ENCODE results near the gene KCNMB4.

The KCNMB4 gene

GRCh38 chr12:70448371-70448770 is 82.3 kb downstream of the KCNMB4 start:
- no peak for DNase-seq

DNA sequence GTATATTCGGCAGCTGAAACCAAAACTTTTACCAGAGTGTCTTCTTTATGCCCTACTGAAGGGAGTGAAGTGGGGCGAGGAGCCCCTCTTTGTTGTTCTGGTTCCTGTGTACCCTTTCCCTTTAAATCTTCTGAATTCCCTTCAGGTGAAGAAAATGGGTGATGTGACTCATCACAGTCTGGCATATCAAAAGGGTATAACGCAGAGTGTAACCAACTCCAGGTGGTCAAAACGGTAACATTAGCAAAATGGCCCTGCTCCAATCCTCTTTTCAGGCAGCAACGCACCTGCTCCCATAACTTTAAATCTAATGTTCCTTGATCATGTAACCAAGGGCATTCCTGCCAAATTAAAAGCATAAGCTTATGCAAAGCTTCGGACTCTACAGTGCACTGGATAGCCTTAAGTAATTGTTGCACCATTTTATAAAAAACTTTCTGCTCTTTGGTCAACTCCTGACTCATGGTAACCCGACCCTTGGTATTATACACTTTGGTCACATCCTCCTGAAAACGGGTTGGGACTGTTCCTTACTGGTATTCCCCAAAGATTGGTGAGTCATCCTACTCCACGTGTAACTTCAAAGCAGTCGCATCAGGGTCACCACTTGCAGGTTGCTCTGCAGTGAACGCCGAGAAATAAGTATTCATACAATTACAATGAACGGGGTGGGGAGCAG is 83.1 kb downstream of the KCNMB4 start:
- DNase-seq = no peak

DNA sequence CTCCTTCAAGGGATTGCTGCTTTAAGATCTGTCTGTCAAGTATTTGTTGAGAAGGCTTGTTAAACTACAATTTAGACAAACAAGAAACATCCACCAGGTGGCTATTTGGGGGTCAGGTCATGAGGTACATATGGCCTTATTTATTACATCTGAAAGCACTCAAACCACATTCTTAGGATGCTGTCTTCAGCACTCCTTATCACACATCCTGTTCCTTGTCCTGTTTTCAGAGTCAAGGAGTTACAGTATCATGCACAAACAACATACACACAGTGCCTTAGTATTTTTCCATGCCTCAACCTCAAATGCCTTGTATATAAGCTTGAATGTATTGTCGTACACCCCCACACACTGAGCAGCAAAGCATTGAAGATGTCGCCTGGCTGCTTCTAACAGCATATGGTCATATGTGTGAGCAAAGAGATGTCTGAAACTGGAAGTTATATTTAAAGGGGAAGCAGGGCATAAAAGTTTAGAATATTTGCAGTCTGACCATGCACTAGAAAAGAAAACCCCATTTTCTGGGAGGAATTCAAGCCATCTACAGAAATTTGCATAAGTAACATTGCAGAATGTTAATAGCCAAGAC is 83.8 kb downstream of the KCNMB4 start:
- DNase-seq = no peak

DNA sequence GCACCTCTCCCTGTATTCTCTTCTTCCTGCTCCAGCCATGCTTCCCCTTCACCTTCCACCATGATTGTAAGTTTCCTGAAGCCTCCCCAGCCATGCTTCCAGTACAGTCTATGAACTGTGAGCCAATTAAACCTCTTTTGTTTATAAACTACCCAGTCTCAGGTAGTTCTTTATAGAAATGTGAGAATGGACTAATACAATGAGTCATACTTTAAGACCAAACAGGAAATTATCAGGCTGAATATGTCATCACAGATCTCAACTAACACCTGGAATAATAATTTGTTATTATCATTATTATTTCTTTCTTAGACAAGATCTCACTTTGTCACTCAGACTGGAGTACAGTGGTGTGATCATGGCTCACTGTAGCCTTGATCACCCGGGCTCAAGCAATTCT is 85.4 kb downstream of the KCNMB4 start:
- DNase-seq = no peak

DNA sequence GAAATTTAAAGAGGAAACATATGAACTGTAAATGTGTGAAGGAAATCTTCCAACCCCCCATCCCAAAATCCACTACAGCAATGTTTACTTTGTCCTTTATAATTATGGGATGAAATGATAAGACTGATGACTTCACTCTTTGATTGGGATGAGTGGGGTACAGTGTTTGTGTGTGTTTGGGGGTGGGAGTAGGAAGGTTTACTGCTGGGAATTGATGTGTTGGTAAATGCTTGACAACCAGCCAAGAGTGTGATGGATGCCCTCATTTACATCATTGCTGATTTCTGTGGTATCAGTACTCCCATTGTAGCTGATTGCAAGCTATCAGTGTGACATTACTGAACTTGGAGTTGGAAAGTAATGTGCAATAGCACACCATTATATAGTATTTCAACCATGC is 90.9 kb downstream of the KCNMB4 start:
- no peak for DNase-seq

- no peak for DNase-seq
These were observed 93.7 kb downstream of the KCNMB4 start for GRCh38 chr12:70459786-70460185.

DNA sequence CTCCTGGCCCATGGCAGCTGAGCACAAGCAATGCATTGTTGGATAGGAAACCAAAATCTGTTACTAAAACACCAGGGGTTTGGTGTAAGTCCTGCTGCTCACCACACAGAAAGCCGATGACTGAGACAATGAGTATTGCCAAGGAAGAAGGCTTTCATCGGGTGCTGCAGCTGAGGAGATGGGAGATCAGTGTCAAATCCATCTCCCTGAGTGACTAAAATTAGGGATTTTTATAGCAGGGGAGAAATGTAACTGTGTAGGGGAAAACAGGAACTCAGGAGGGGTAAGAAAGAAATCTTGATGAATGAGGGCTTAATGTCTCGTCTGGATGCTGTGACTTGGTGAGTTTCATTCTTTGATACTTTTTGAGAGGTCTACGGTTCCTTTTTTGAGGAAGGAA is 97.9 kb downstream of the KCNMB4 start:
- DNase-seq = no peak

DNA sequence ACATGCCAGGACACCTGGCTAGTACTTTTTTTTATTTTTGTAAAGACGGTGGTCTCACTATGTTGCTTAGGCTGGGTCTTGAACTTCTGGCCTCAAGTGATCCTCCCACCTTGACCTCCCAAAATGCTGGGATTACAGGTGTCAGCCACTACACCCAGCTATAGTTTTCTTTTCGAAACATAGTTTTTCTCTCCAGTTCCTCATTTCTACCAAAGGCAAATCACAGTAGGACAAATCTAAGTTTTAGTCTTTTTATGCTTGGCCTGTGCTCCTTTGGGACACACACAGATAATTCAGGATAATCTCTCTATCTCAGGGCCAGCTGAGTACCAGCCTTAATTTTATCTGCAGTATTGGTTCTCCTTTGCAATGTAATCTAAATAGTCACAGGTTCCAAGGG is 100.7 kb downstream of the KCNMB4 start:
- no peak for DNase-seq

DNA sequence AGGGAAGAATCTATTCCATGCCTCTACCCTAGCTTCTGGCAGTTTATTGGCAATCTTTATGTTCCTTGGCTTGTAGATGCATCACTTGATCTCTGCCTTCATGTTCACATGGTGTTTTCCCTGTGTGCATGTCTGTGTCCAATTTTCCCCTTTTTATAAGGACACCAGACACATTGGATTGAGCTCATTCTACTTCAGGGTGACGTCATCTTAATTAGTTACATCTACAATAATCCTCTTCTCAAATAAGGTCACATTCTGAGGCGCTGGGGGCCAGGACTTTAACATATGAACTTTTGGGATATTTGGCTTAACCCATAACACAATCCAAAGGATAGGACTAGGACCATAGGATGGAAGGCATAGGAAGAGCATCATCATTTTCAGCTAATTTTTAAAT is 101.4 kb downstream of the KCNMB4 start:
- no peak for DNase-seq

GRCh38 chr12:70467918-70468733 is 102.0 kb downstream of the KCNMB4 start:
- no peak for DNase-seq

DNA sequence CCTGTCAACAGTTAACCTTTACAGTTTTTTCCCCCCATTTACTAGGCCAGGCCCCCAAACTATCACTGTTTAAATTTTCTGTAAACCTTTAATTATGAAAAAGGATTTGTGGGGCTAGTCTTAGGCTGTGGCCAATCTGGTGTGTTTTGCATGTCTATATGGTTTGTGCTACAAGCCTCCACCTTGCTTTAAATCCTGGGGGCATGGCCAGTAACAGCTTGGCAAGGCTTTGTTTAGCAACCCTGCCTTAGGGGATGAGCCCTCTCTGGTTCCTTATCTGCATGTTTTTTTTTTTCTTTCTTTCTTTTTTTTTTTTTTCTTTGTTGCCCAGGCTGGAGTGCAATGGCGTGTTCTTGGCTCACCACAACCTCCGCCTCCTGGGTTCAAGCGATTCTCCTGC is 102.7 kb downstream of the KCNMB4 start:
- no peak for DNase-seq

GRCh38 chr12:70469221-70469820 is 103.2 kb downstream of the KCNMB4 start:
- DNase-seq = no peak

DNA sequence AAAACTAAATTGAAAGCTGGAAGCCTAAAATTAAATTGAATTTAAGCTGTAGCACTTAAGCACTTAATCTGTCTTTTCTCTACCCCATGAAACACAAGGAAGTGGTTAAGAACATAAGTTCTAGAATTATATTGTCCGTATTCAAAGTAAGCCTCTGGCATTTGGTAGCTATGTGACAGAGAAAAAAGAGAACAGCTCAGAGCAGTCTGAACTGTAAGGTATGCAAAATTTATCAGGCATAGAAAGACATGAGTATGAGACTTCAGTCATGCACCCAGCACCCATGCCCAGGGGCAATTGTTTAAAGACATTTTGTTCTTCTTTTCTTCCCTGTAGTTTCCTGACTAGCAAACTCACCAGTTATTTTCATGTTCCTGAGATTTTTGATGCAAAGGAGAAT is 116.7 kb downstream of the KCNMB4 start:
- DNase-seq = no peak

Measured in stimulated activated CD4-positive, alpha-beta T cell treated with anti-CD3 and anti-CD28 coated beads, Interleukin-4, amount 100 ng/mL, for 4 hours (primary cell).